Stimulated activated CD4-positive, alpha-beta T cell treated with anti-CD3 and anti-CD28 coated beads, Interleukin-12 subunit alpha, Interleukin-12 subunit beta, amount 100 ng/mL, for 24 hours (primary cell): ENCODE data around the gene NIPAL4.

Experiments
- DNase-seq, 2 experiments: peaks; one replicate each; pipeline ENCODE4 v3.0.0-alpha.2; 2020; ENCODE audit warnings: low read depth in 2 of 2

NIPAL4 gene

GRCh38 chr5:157516006-157516405 is 56.0 kb downstream of the NIPAL4 start:
- peak in 1 of 2 experiments; percentile 20 for DNase-seq

DNA sequence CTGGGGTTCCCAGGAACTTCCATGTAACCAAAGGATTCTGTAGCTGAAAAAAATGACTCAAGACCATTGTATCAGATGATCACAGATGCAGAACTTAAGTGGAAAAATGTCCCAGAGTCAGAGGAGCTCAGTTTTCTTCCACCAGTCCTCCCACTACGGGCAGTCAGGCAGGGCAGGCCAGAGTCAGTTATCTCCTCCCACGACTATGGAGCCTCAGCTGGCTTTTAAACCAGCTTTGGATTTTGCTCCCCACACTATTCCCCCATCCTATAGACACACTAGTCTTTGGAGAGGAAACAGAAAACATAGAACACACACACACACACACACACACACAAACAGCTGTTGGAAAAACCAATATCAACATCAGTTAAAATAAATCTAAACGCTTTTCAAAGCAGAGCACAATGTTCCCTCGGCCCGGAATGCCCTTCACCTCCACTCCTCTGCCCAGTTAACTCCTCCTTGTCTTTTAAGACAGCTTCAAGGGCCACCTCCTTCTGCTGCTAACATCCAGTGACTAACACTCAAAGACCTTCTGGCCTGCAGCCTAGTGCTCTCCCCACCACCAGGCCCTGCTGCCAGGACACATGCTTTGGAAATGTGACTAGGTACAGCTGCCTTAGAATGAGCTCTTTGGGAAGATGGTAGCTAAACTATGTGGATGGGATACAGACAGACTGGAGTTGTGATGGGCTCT is 56.8 kb downstream of the NIPAL4 start:
- no peak for DNase-seq

GRCh38 chr5:157518963-157519362 is 59.0 kb downstream of the NIPAL4 start:
- no peak for DNase-seq

- DNase-seq: no peak
These were observed 59.7 kb downstream of the NIPAL4 start for GRCh38 chr5:157519579-157520253.

DNA sequence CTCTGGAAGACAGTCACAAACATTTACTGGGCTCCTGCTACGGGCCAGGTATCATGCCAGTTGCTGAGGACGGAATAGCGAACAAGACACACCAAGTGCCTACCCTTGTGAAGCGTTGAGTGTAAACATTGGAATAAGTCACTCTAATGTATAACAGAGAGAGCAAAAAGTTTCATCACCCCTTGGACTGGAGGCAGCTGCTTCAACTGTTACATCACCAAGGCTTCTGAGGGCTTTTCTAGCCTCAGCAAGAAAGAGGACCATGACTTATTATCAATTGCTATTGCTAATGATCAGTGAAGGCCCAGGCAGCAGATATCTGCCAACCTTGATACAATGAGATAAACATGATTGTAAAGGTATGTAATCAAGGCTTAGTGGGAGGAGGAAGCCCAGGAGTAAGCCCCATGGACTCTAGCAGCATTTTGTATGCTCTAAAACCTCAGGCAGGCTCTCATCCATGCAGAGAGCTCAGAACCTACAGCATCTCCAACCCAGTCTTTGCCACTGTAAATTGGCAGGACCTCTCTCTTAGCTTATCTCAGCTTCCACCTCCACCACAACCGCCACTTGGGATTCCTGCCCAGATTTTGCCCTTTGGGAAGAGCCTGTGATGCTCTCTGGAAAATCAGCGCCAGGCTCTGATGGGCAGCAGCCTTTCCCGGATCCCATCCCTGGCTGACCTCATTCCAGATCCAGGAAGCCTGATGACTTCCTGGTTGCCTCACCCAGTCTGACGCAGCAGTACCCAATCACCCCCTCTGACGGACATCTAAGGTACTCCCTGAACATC is 61.1 kb downstream of the NIPAL4 start:
- DNase-seq: no peak

- DNase-seq: no peak
These were observed 61.7 kb downstream of the NIPAL4 start for GRCh38 chr5:157521704-157522029.

GRCh38 chr5:157523976-157524375 is 64.0 kb downstream of the NIPAL4 start:
- DNase-seq: no peak
